ENCODE results near the gene PDE8B.
"Not testable (repeated sequence)": the region's sequence is repeated elsewhere in the genome, so short reads cannot be mapped to it uniquely, and the experiment has no call there.

Gene PDE8B

GRCh38 chr5:77380636-77381035 is 170.2 kb downstream of the PDE8B start:
- no peak overlapping the region for H3K4me3 ChIP-seq (ENCODE audit: low read length)
- no peaks in the 10 kb centered on the region for H3K27me3 ChIP-seq (ENCODE audit: control insufficient read depth, insufficient read depth, low read length)
- no peak overlapping the region for H3K4me2 ChIP-seq (ENCODE audit: low read length)
- no peaks in the 10 kb centered on the region for H3K9me3 ChIP-seq (replicated peaks; ENCODE audit: low read length)
- no peaks in the 10 kb centered on the region for H3K4me1 ChIP-seq (ENCODE audit: control insufficient read depth, insufficient read depth, low read length)
- no peaks in the 10 kb centered on the region for H3K36me3 ChIP-seq (ENCODE audit: insufficient read depth, low read length)
- H3K9ac ChIP-seq (ENCODE audit: low read depth, low read length) = no peak overlapping the region

- not testable (repeated sequence) for H3K4me2 ChIP-seq (ENCODE audit: low read length); H3K4me3 ChIP-seq (ENCODE audit: low read length); H3K4me1 ChIP-seq (ENCODE audit: control insufficient read depth, insufficient read depth, low read length); H3K9me3 ChIP-seq (replicated peaks; ENCODE audit: low read length); H3K36me3 ChIP-seq (ENCODE audit: insufficient read depth, low read length); H3K27me3 ChIP-seq (ENCODE audit: control insufficient read depth, insufficient read depth, low read length); H3K9ac ChIP-seq (ENCODE audit: low read depth, low read length)
Measured at GRCh38 chr5:77383336-77383735, 172.9 kb downstream of the PDE8B start.

- peaks cover 12% of the 10 kb centered on the region for H3K4me1 ChIP-seq (ENCODE audit: control insufficient read depth, insufficient read depth, low read length)
- not testable (repeated sequence) for H3K9ac ChIP-seq (ENCODE audit: low read depth, low read length); H3K4me2 ChIP-seq (ENCODE audit: low read length); H3K9me3 ChIP-seq (replicated peaks; ENCODE audit: low read length); H3K4me3 ChIP-seq (ENCODE audit: low read length); H3K27me3 ChIP-seq (ENCODE audit: control insufficient read depth, insufficient read depth, low read length); H3K36me3 ChIP-seq (ENCODE audit: insufficient read depth, low read length)
Measured at GRCh38 chr5:77386340-77386739, 175.9 kb downstream of the PDE8B start.

- no peaks in the 10 kb centered on the region for H3K36me3 ChIP-seq (ENCODE audit: insufficient read depth, low read length)
- peaks cover 21% of the 10 kb centered on the region for H3K4me1 ChIP-seq (ENCODE audit: control insufficient read depth, insufficient read depth, low read length)
- H3K9ac ChIP-seq (ENCODE audit: low read depth, low read length) = no peak overlapping the region
- no peaks in the 10 kb centered on the region for H3K27me3 ChIP-seq (ENCODE audit: control insufficient read depth, insufficient read depth, low read length)
- no peak overlapping the region for H3K4me3 ChIP-seq (ENCODE audit: low read length)
- no peaks in the 10 kb centered on the region for H3K9me3 ChIP-seq (replicated peaks; ENCODE audit: low read length)
- H3K4me2 ChIP-seq (ENCODE audit: low read length) = no peak overlapping the region
Measured at GRCh38 chr5:77389746-77390145, 179.3 kb downstream of the PDE8B start.

- Histone ChIP-seq H3K4me2 (ENCODE audit: low read length) (no peak overlapping the region), H3K27me3 (ENCODE audit: control insufficient read depth, insufficient read depth, low read length) (no peaks in the 10 kb centered on the region), H3K9me3 (replicated peaks; ENCODE audit: low read length) (no peaks in the 10 kb centered on the region), H3K4me1 (ENCODE audit: control insufficient read depth, insufficient read depth, low read length) (peaks cover 21% of the 10 kb centered on the region), H3K4me3 (ENCODE audit: low read length) (no peak overlapping the region), H3K9ac (ENCODE audit: low read depth, low read length) (no peak overlapping the region), H3K36me3 (ENCODE audit: insufficient read depth, low read length) (no peaks in the 10 kb centered on the region)
Measured at GRCh38 chr5:77390221-77390620, 179.7 kb downstream of the PDE8B start.

- Histone ChIP-seq H3K9ac (ENCODE audit: low read depth, low read length) (peak overlapping the region; percentile 2), H3K36me3 (ENCODE audit: insufficient read depth, low read length) (no peaks in the 10 kb centered on the region), H3K4me2 (ENCODE audit: low read length) (peak overlapping the region; percentile 16), H3K9me3 (replicated peaks; ENCODE audit: low read length) (no peaks in the 10 kb centered on the region), H3K27me3 (ENCODE audit: control insufficient read depth, insufficient read depth, low read length) (no peaks in the 10 kb centered on the region), H3K4me3 (ENCODE audit: low read length) (no peak overlapping the region), H3K4me1 (ENCODE audit: control insufficient read depth, insufficient read depth, low read length) (peaks cover 21% of the 10 kb centered on the region)
Measured at GRCh38 chr5:77390795-77391194, 180.3 kb downstream of the PDE8B start.

- peak overlapping the region; percentile 16 for H3K4me2 ChIP-seq (ENCODE audit: low read length)
- peaks cover 21% of the 10 kb centered on the region for H3K4me1 ChIP-seq (ENCODE audit: control insufficient read depth, insufficient read depth, low read length)
- H3K9ac ChIP-seq (ENCODE audit: low read depth, low read length) = peak overlapping the region; percentile 2
- H3K27me3 ChIP-seq (ENCODE audit: control insufficient read depth, insufficient read depth, low read length) = no peaks in the 10 kb centered on the region
- H3K9me3 ChIP-seq (replicated peaks; ENCODE audit: low read length) = no peaks in the 10 kb centered on the region
- no peak overlapping the region for H3K4me3 ChIP-seq (ENCODE audit: low read length)
- H3K36me3 ChIP-seq (ENCODE audit: insufficient read depth, low read length) = no peaks in the 10 kb centered on the region
Measured at GRCh38 chr5:77391240-77391765, 180.8 kb downstream of the PDE8B start.

GRCh38 chr5:77394064-77394715 is 183.7 kb downstream of the PDE8B start:
- Histone ChIP-seq H3K4me2 (ENCODE audit: low read length) (no peak overlapping the region), H3K4me3 (ENCODE audit: low read length) (no peak overlapping the region), H3K27me3 (ENCODE audit: control insufficient read depth, insufficient read depth, low read length) (no peaks in the 10 kb centered on the region), H3K9me3 (replicated peaks; ENCODE audit: low read length) (no peaks in the 10 kb centered on the region), H3K9ac (ENCODE audit: low read depth, low read length) (no peak overlapping the region), H3K4me1 (ENCODE audit: control insufficient read depth, insufficient read depth, low read length) (peaks cover 29% of the 10 kb centered on the region), H3K36me3 (ENCODE audit: insufficient read depth, low read length) (no peaks in the 10 kb centered on the region)

- Histone ChIP-seq H3K4me2 (ENCODE audit: low read length) (no peak overlapping the region), H3K9ac (ENCODE audit: low read depth, low read length) (no peak overlapping the region), H3K9me3 (replicated peaks; ENCODE audit: low read length) (no peaks in the 10 kb centered on the region), H3K36me3 (ENCODE audit: insufficient read depth, low read length) (no peaks in the 10 kb centered on the region), H3K27me3 (ENCODE audit: control insufficient read depth, insufficient read depth, low read length) (no peaks in the 10 kb centered on the region), H3K4me1 (ENCODE audit: control insufficient read depth, insufficient read depth, low read length) (peaks cover 20% of the 10 kb centered on the region), H3K4me3 (ENCODE audit: low read length) (no peak overlapping the region)
Measured at GRCh38 chr5:77396017-77396416, 185.5 kb downstream of the PDE8B start.

GRCh38 chr5:77397686-77398292 is 187.3 kb downstream of the PDE8B start:
- Histone ChIP-seq H3K4me2 (ENCODE audit: low read length) (no peak overlapping the region), H3K27me3 (ENCODE audit: control insufficient read depth, insufficient read depth, low read length) (no peaks in the 10 kb centered on the region), H3K9ac (ENCODE audit: low read depth, low read length) (no peak overlapping the region), H3K36me3 (ENCODE audit: insufficient read depth, low read length) (no peaks in the 10 kb centered on the region), H3K9me3 (replicated peaks; ENCODE audit: low read length) (no peaks in the 10 kb centered on the region), H3K4me1 (ENCODE audit: control insufficient read depth, insufficient read depth, low read length) (peaks cover 7% of the 10 kb centered on the region), H3K4me3 (ENCODE audit: low read length) (no peak overlapping the region)

- no peaks in the 10 kb centered on the region for H3K36me3 ChIP-seq (ENCODE audit: insufficient read depth, low read length)
- no peaks in the 10 kb centered on the region for H3K9me3 ChIP-seq (replicated peaks; ENCODE audit: low read length)
- peaks cover 7% of the 10 kb centered on the region for H3K4me1 ChIP-seq (ENCODE audit: control insufficient read depth, insufficient read depth, low read length)
- H3K9ac ChIP-seq (ENCODE audit: low read depth, low read length) = no peak overlapping the region
- no peaks in the 10 kb centered on the region for H3K27me3 ChIP-seq (ENCODE audit: control insufficient read depth, insufficient read depth, low read length)
- H3K4me2 ChIP-seq (ENCODE audit: low read length) = no peak overlapping the region
- no peak overlapping the region for H3K4me3 ChIP-seq (ENCODE audit: low read length)
Measured at GRCh38 chr5:77398458-77398857, 188.0 kb downstream of the PDE8B start.

- no peak overlapping the region for H3K9ac ChIP-seq (ENCODE audit: low read depth, low read length)
- no peak overlapping the region for H3K4me3 ChIP-seq (ENCODE audit: low read length)
- H3K4me1 ChIP-seq (ENCODE audit: control insufficient read depth, insufficient read depth, low read length) = peaks cover 7% of the 10 kb centered on the region
- no peak overlapping the region for H3K4me2 ChIP-seq (ENCODE audit: low read length)
- H3K9me3 ChIP-seq (replicated peaks; ENCODE audit: low read length) = no peaks in the 10 kb centered on the region
- no peaks in the 10 kb centered on the region for H3K27me3 ChIP-seq (ENCODE audit: control insufficient read depth, insufficient read depth, low read length)
- H3K36me3 ChIP-seq (ENCODE audit: insufficient read depth, low read length) = no peaks in the 10 kb centered on the region
Measured at GRCh38 chr5:77398896-77399295, 188.4 kb downstream of the PDE8B start.
